Hair follicular keratinocyte (primary cell): Measurements from ENCODE around the gene CCDC6. TPM values are rescaled to one million over a fixed set of nuclear protein-coding genes. Genes with fewer than 3 reads are reported as not detected.

Experiments used
- total RNA-seq: library from RNA; depleted of rRNA; stranded (reverse); fragments of >200 nt; gene quantifications from 2 replicates; pipeline ENCODE4 v1.2.3, GENCODE V29; 2015

The CCDC6 gene
- total RNA-seq: 25.4 and 30.2 TPM in 2 replicates

DNA sequence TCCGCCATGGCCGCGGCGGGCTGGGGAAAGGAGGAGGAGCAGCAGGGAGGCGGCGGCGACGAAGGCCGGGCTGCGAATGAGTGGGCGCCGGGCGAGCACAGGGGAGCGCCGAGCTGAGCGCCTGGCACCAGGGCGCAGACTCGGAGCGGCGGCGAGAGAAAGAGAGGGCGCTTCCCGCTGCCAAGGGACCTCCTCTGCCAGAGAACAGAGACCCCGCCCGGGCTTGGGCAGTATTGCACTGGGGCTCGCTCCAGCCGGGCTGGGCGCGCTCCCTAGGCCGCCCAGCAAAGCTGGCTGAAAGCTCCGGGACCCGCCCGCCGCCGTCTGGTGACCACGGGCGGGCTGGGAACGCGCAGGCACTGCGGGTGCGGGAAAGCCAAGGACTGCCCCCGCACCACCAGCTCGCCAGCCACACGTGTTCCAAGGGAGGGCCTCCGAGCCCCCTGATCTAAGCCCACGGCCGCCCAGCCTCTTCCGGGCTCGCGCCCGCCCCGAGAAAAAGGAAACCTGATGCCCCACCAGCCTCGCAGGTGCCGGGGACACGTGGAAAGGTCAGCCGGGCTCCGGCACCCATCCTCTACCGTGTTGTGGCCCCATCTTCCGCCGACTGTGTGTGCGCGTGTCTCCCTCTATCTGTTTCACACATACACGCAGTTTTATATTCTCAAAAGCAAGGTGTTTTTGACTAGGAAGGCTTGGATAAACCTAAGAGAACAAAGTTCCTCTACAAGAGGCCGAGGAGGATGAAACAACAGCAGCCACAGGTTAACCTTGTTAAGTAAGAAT is at the start of gene CCDC6:
CCDC6 (minus strand) TSS at position 140 of the 786 bp plus-strand sequence; CDS start at position 8, 132 bp downstream.

DNA sequence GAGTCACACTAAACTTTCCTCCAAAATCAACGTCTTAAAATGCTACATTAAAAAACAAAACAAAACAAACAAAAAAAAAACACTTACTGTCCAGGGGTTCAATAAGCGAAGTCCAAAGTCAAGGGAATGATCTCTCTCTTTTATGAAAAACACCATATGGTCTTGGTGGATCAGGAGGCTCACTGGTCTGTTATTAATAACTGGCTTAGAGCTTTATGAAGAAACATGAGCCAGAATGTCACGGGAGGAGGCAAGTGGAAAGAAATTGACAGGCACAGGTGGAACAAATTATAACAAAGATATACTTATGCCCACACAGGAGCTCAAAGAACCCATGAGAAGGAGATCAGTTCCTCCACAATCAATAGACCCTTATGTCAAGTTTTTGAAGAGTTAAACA is 153.1 kb downstream of the CCDC6 start, which contains the start of gene MRLN:
MRLN (minus strand) TSS at position 189 of the 400 bp plus-strand sequence.

Other genes with a start within 250 kb of the CCDC6 start
- gene SLC16A9, start 196.7 kb downstream of the CCDC6 start, total RNA-seq: 7.8 and 8.4 TPM in 2 replicates
- gene MRLN, start 153.1 kb downstream of the CCDC6 start, total RNA-seq: not detected in 2 replicates